ENCODE measurements around the gene PRKAG2.

Gene PRKAG2

GRCh38 chr7:151664268-151664667, 212.6 kb downstream of the PRKAG2 start:
- no peak for DNase-seq

GRCh38 chr7:151663382-151664100, 213.4 kb downstream of the PRKAG2 start:
- DNase-seq, result no peak

- no peak for DNase-seq
Measured at GRCh38 chr7:151662251-151662826, 214.6 kb downstream of the PRKAG2 start.

DNA sequence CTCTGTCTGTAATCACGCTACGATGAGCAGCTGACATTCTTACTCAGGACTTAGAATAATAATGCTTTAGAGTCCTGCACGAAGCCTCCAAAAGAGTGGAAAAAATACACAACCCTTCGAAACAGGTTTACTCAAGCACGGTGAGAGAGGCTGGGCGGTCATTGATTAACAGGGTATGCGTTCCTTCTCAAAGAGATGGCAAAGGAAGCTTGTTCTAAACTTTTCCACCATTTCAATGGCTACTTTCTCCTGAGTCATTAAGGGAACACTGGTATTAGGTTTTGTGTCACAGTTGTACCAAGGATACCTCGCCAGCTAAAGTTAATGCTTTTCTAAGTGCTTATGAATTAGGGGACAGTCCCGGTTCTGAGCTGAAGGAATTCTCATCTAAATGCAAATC, 215.3 kb downstream of the PRKAG2 start:
- no peak for DNase-seq

DNA sequence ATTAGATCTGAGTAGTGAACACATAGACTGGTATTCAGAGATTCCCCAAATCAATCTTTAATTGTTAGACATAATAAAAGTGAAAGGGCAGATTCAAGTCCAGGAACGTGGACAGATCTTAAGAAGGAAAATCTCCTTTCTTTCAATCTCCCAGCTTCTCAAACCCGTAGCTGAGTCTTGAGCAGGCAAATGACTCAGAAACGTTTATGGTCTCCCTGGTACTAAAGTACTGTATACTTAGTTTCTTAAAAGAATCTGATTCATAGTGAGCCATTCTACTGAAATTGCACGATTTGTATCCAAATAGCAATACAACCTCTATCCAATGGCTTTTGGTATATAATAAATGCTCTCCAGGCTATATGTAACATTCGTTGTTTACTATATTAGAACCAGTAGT, 216.8 kb downstream of the PRKAG2 start:
- DNase-seq, result no peak

DNA sequence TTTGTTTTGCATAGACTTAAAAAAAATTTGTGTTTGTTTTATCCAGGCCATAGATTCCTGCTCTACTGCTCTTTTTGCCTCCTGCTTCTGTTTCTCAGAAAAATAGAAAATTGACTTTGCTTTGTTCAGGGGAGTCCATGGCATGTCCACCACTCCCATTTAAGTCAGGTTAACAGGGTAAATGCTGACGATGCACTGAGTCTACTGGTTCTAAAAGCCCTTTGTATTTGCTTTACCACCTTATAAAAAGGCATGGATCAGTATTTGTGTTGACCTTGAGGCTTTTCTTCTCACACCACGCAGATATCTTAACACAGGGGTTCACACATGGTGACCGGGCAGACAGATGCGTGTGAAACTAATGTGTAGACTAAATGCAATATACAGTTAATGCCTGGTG, 217.7 kb downstream of the PRKAG2 start:
- DNase-seq, result no peak

DNA sequence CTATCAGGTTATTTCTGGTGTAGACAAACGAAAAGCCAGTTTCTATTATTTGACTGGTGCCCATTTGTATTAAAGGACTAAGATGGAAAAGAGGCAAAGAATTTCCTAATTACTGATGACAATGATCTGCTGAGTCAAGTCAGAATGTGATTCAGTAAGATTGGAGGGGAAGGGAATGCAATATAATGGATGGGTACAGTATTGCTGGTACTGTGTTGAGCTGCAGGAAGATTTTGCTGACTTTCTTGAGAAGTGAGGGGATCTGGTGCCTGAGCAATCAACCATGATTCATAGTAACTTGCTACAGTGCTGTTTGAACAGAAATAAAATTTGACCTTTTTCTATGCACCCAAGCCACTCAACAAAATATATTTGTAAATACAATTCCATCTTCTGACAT, 218.1 kb downstream of the PRKAG2 start:
- no peak for DNase-seq

DNA sequence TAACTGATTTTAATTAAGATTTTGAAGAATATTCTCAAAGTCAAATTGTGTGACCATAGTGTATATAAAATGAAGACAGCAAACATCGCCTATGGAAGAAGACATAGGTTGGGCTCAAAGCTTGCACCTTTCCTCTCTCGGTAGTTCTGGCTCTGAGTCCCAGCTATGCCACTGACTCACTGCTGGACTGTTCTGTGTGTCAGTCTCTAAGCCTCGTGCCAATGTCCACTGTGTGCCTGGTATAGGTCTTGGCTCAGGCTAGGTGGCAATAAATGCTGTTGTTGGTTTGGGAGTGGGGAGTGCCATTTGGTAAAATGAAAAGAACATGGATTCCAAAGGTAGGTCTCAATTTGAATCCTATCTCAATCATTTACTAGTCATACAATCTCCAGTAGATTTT, 219.7 kb downstream of the PRKAG2 start:
- no peak for DNase-seq

DNA sequence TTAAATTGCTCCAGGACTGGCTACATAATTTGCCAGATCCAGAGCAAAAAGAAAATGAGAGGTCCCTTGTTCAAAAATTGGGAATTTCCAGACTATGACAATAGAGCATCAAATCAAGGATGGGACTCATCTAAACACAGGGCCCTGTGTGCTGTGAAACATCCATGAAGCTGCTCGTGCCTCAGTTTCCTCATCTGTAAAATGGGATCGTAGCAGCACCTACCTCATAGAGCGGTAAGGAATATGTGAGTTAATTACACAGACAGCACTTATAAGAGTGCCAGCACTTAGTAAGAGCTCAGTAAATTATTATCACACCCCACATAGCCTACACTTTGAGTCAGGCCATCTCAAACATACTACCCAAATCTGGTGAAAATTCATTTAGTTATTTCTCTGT, 221.4 kb downstream of the PRKAG2 start:
- DNase-seq, result no peak

GRCh38 chr7:151652111-151652510, 224.8 kb downstream of the PRKAG2 start:
- no peak for DNase-seq

DNA sequence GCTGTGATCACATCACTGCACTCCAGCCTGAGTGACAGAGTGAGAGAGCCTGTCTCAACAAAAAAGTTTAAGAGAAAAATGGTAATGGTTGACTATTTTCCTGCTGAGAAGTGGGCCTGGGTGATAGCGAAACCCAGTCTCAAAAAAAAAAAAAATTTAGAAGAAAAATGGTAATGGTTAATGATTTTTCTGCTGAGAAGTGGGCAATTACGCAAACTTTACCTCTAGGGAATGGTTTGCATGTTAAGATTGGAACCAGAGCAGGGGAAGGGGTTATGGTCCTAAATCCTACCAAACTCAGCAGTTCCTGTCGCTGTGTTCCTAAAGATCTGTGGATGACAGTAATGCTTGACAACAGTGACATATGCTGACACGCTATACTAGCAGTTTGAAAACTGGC, 226.8 kb downstream of the PRKAG2 start:
- no peak for DNase-seq

GRCh38 chr7:151648429-151648828, 228.5 kb downstream of the PRKAG2 start:
- no peak for DNase-seq

GRCh38 chr7:151647874-151648273, 229.0 kb downstream of the PRKAG2 start:
- no peak for DNase-seq

GRCh38 chr7:151647006-151647405, 229.9 kb downstream of the PRKAG2 start:
- no peak for DNase-seq

GRCh38 chr7:151645311-151645710, 231.6 kb downstream of the PRKAG2 start:
- DNase-seq, result no peak

- no peak for DNase-seq
Measured at GRCh38 chr7:151644554-151644953, 232.4 kb downstream of the PRKAG2 start.

DNA sequence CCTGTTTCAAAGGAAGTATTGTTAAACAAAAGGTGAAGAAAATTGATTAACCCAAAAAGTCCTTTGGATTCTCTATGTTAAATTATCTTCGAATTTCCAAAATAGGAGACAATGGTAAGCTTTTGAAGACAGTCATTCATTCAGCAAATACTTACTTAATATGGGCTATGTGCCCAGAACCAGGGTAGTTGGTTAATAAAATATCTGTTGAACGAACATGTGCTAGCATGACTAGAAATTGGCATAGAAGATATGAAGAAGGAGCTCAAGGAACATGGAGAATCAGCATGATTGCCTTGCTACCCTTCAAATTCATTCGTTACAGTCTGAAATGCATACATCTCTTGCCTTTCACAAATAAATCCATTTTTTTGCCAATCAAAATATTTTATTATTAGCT, 234.2 kb downstream of the PRKAG2 start:
- no peak for DNase-seq

- no peak for DNase-seq
Measured at GRCh38 chr7:151641587-151641986, 235.3 kb downstream of the PRKAG2 start.

GRCh38 chr7:151637781-151638261, 239.1 kb downstream of the PRKAG2 start:
- no peak for DNase-seq

- DNase-seq, result no peak
Measured at GRCh38 chr7:151634643-151635042, 242.3 kb downstream of the PRKAG2 start.

DNA sequence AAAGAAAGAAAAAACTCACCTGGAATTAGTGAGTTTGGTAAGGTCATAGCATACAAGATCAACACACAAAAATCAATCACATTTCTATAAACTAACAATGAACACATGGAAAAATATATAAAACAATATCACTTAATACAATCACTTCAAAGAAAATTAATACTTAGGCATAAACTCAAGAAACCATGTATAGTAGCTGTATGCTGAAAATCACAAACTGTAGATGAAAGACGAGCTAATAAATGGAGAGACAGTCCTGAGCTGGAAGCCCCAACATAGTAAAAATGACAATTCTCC, 243.5 kb downstream of the PRKAG2 start:
- DNase-seq, result no peak

- peak; percentile 94 for DNase-seq
Measured at GRCh38 chr7:151632750-151633515, 244.0 kb downstream of the PRKAG2 start.

DNA sequence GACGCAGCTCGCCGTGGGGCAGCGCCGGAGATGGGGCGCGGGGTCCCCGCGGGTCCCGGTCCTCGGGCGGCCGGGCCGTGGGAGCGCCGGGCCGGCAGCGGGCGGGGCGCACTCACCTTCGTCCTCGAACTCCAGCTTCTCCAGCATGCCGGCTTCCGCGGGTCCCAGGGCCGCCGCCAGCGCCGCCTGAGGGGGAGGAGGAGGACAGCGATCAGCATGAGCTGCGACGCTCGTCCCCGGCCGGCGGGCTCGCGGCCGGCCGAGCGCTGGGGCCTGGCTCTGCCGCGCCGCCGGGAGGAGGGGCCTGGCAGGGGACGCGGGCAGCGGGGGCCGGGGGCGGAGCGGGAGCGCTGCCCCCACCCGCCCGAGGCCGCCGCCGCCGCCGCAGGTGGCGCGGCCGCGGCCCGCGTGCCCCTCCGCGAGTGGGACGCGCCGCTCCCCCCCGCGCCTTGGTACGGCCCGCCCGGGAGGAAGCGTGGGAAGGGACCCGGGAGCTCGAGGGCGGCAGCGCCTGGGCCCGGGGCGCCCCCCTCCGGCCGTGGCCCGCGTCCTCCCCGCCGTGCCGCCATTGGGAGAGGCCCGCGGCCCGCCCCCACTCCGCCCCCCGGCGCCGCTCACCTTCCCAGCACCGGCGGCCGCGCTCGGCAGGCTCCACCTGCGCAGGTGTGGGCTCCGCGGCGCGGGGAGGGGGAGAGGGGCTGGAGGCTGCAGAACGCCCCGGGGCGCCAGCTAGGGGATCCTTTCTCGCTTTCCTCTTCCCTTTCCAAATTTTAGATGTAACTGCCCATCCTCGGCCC, 244.8 kb downstream of the PRKAG2 start:
- peak; percentile 85 for DNase-seq

DNA sequence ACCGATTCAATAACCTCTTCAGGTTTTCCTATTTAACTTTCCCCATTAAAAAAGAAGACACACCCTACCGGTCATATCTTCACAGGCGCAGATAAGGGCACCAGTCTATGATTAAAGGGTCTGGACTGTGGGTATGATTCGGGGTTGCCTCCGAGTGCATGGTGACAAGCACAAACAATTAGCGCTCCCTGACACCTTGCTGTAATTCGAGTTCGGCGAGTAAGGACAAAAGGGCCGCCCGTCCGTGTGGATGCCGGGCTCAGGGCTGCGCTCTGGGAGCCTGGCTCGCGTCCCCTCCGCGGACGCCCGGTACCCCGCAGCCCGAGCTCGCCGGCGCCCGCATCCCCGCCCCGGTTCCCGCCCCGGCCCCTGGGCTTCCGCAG, 245.4 kb downstream of the PRKAG2 start:
- DNase-seq, result no peak
